RWPE2 (cell line): ENCODE results near the gene FBXO34.
"Not testable (repeated sequence)": the region's sequence is repeated elsewhere in the genome, so short reads cannot be mapped to it uniquely, and the experiment has no call there.

Experiments used
- ATAC-seq: fragments of 200-7000 bp; cut with Tn5 transposase; 3 replicates; pipeline ENCODE4 v1.9.1; 2021; ENCODE audit warnings: low read depth
- DNase-seq: peaks from one replicate; pipeline ENCODE4 v3.0.0-alpha.2; 2020; ENCODE audit warnings: low spot score
- H3K27ac ChIP-seq: fragments of 450-650 bp; 2 replicates; pipeline ENCODE4 v1.5.1; 2017; ENCODE audit warnings: mild to moderate bottlenecking; ENCODE audit not compliant: poor library complexity, severe bottlenecking
- H3K27me3 ChIP-seq: fragments of 250-450 bp; sonication (Bioruptor Pico); 2 replicates; pipeline ENCODE4 v1.5.1; 2021; ENCODE audit warnings: mild to moderate bottlenecking, moderate library complexity; ENCODE audit not compliant: insufficient read depth, poor library complexity, severe bottlenecking
- H3K36me3 ChIP-seq: fragments of 250-450 bp; sonication (Bioruptor Pico); 2 replicates; pipeline ENCODE4 v1.5.1; 2020; ENCODE audit warnings: low read depth, mild to moderate bottlenecking, moderate library complexity
- H3K4me1 ChIP-seq: fragments of 250-450 bp; sonication (Bioruptor Pico); 2 replicates; pipeline ENCODE4 v1.5.1; 2021; ENCODE audit warnings: mild to moderate bottlenecking, moderate library complexity; ENCODE audit not compliant: insufficient read depth, poor library complexity, severe bottlenecking
- H3K4me3 ChIP-seq: fragments of 250-450 bp; sonication (Bioruptor Pico); 2 replicates; pipeline ENCODE4 v1.5.1; 2021; ENCODE audit warnings: mild to moderate bottlenecking, moderate library complexity; ENCODE audit not compliant: severe bottlenecking
- H3K9me3 ChIP-seq: fragments of 250-450 bp; sonication (Bioruptor Pico); 2 replicates; pipeline ENCODE4 v1.5.1; 2021; ENCODE audit warnings: mild to moderate bottlenecking, moderate library complexity; ENCODE audit not compliant: severe bottlenecking
- TF ChIP-seq, protein P1 (sequence below): fragments of 450-650 bp; IDR thresholded peaks from one replicate; pipeline ENCODE4 v1.5.1; 2017; ENCODE audit warnings: mild to moderate bottlenecking, moderate library complexity; ENCODE audit not compliant: poor library complexity, severe bottlenecking

Gene FBXO34

DNA sequence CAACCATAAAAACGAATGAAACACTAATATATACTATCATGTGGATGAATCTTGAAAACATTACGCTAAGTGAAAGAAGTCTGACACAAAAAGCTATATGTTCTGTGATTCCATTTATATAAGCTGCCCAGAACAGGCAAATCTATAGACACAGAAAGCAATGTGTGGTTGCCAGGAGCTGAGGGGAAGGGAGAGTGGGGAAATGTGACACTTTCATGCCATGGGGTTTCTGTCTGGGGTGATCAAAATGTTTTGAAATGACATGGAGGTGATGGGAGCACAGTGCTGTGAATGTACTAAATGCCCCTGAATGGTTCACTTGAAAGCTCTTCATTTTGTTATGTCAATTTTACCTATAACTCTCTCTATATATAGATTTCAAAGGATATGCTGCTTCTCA lies 110.3 kb downstream of the FBXO34 start:
- DNase-seq (no peak), ATAC-seq (no peak)
- Histone ChIP-seq H3K27me3 (no peaks in the 10 kb centered on the region), H3K4me3 (no peak overlapping the region), H3K36me3 (peaks cover 65% of the 10 kb centered on the region), H3K4me1 (peaks cover 2% of the 10 kb centered on the region), H3K9me3 (no peaks in the 10 kb centered on the region), H3K27ac (no peak overlapping the region)
- TF ChIP-seq, protein P1, sequence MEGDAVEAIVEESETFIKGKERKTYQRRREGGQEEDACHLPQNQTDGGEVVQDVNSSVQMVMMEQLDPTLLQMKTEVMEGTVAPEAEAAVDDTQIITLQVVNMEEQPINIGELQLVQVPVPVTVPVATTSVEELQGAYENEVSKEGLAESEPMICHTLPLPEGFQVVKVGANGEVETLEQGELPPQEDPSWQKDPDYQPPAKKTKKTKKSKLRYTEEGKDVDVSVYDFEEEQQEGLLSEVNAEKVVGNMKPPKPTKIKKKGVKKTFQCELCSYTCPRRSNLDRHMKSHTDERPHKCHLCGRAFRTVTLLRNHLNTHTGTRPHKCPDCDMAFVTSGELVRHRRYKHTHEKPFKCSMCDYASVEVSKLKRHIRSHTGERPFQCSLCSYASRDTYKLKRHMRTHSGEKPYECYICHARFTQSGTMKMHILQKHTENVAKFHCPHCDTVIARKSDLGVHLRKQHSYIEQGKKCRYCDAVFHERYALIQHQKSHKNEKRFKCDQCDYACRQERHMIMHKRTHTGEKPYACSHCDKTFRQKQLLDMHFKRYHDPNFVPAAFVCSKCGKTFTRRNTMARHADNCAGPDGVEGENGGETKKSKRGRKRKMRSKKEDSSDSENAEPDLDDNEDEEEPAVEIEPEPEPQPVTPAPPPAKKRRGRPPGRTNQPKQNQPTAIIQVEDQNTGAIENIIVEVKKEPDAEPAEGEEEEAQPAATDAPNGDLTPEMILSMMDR: no peak

DNA sequence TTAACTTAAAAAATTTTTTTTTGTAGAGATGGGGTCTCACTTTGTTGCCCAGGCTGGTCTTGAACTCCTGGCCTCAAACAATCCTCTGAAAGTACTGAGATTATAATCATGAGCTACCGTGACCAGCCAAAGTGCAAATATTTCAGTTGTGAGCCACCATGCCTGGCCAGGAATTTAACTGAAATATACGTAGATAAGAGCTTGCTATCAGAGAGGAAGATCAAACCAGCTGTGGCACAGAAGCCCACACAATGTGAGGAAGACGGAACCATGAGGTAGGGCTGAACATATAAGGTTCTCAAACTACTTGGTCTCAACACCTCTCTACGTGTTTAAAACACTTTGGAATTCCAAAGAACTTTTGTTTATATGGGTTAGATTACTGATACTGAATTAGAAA lies 111.3 kb downstream of the FBXO34 start:
- TF ChIP-seq, protein P1: no peak
- no peak for ATAC-seq
- no peak overlapping the region for H3K4me3 ChIP-seq
- no peaks in the 10 kb centered on the region for H3K9me3 ChIP-seq
- H3K27ac ChIP-seq: no peak overlapping the region
- H3K36me3 ChIP-seq: peaks cover 57% of the 10 kb centered on the region
- DNase-seq: no peak
- no peaks in the 10 kb centered on the region for H3K27me3 ChIP-seq
- H3K4me1 ChIP-seq: peaks cover 2% of the 10 kb centered on the region

DNA sequence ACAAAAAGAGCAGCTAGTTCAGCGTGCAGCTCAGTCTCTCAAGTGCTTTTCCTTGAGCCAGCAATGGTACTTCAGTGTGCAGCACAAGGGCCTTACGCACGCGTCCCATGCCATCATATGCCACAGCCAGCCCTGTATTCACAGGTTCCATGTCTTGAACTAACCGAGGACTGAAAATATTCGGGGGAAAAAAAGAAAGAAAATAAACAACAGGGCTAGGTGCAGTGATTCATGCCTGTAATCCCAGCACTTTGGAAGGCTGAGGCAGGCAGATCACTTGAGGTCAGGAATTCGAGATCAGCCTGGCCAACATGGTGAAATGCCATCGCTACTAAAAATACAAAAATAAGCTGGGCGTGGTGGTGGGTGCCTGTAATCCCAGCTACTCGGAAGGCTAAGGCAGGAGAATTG lies 111.8 kb downstream of the FBXO34 start:
- H3K4me1 ChIP-seq, H3K27me3 ChIP-seq, H3K9me3 ChIP-seq, H3K4me3 ChIP-seq, H3K27ac ChIP-seq, DNase-seq, ATAC-seq: not testable (repeated sequence)
- peaks cover 52% of the 10 kb centered on the region for H3K36me3 ChIP-seq

DNA sequence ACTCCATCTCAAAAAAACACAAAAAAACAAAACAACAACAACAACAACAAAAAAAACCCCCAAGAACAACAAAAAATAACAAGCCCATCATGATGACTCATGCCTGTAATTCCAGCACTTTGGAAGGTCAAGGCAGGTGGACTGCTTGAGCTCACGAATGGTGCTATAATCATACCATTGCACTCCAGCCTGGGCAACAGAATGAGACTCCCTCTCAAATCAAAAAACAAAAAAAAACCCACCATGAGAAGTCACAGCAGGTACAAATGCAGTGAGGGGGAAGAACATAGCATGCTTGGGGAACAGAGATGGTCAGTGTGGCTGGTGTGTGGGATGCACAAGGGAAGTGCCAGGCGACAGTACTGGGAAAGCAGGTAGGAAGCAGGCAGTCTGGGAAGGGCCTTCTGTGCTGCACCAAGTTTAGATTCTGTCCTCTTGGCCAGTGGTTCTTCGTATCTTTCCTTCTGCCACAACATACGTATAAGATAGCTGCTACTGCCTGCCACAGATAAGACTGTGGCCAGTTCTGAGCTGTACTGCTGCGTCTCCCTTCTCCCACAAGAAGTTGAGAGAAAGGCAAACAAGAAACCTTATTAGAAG lies 112.4 kb downstream of the FBXO34 start:
- H3K27ac ChIP-seq: no peak overlapping the region
- H3K4me1 ChIP-seq: peaks cover 9% of the 10 kb centered on the region

DNA sequence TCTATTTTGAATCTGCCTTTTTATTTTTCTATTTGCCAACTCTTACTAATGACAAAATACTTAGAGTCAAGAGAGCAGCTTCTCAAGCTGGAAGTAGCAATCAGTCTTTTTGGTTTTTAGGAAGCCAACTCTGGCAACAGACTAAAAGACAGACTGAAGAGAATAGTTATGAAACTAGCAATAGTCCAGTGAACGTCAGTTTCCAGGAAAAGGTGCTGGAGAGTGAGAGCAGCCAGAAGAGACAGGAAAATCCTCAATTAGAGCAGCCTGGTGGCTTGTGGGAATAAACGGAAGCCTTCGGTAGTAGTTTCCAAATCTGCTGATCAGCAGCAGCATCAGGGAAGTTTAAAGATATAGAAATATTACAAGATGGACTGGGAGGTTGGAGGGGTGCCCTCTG lies 113.3 kb downstream of the FBXO34 start:
- no peak overlapping the region for H3K27ac ChIP-seq
- H3K4me1 ChIP-seq: peaks cover 9% of the 10 kb centered on the region
- H3K27me3 ChIP-seq: no peaks in the 10 kb centered on the region
- no peak overlapping the region for H3K4me3 ChIP-seq
- TF ChIP-seq, protein P1: no peak
- ATAC-seq: no peak
- H3K36me3 ChIP-seq: peaks cover 47% of the 10 kb centered on the region
- no peak for DNase-seq
- no peaks in the 10 kb centered on the region for H3K9me3 ChIP-seq

More for the DNA sequence above, 112.4 kb downstream of the FBXO34 start:
- H3K27me3 ChIP-seq: no peaks in the 10 kb centered on the region
- TF ChIP-seq, protein P1: no peak
- no peak for DNase-seq
- no peak for ATAC-seq
- H3K4me3 ChIP-seq: no peak overlapping the region
- H3K36me3 ChIP-seq: peaks cover 50% of the 10 kb centered on the region
- no peaks in the 10 kb centered on the region for H3K9me3 ChIP-seq
